T-helper 17 cell (primary cell): ENCODE measurements around the gene EPHA3. TPM values are rescaled to one million over a fixed set of nuclear protein-coding genes. Genes with fewer than 3 reads are reported as not detected.

Experiments
- ATAC-seq: fragments of 150-1000 bp; cut with Tn5 transposase; 2 replicates; pipeline ENCODE4 v1.10.0; 2021; ENCODE audit warnings: mild to moderate bottlenecking, moderate library complexity
- DNase-seq, 3 donors: peaks; one replicate each; pipeline versions ENCODE4 v3.0.0 to v3.0.0-alpha.2; 2020 to 2021
- H3K9me3 ChIP-seq: one replicate; pipeline ENCODE4 v1.7.0; 2013; ENCODE audit warnings: low read length, mild to moderate bottlenecking; ENCODE audit not compliant: control insufficient read depth, poor library complexity, severe bottlenecking
- H3K27ac Mint-ChIP-seq: one replicate; pipeline ENCODE4 v1.8.0; 2022; ENCODE audit warnings: mild to moderate bottlenecking, moderate library complexity, mixed read lengths
- H3K27me3 Mint-ChIP-seq: one replicate; pipeline ENCODE4 v1.8.0; 2022; ENCODE audit warnings: mixed read lengths
- H3K36me3 Mint-ChIP-seq: one replicate; pipeline ENCODE4 v1.8.0; 2022; ENCODE audit warnings: low read depth, mixed read lengths
- H3K4me1 Mint-ChIP-seq: one replicate; pipeline ENCODE4 v1.8.0; 2022; ENCODE audit warnings: mild to moderate bottlenecking, mixed read lengths
- H3K4me3 Mint-ChIP-seq: one replicate; pipeline ENCODE4 v1.8.0; 2022; ENCODE audit warnings: mild to moderate bottlenecking, moderate library complexity, mixed read lengths
- total RNA-seq, 4 donors: library from RNA in 2 of 4; stranded (reverse) in 2 of 4; gene quantifications; one replicate each; pipeline ENCODE4 v1.2.3 and lab custom pipeline; 2022 to 2026

Gene EPHA3
- not detected for total RNA-seq
- 0.08 to 0.12 reads per million in 2 donors for total RNA-seq (lab: John Stamatoyannopoulos, UW)

- no peaks in the 10 kb centered on the region for H3K9me3 ChIP-seq
Observed at GRCh38 chr3:89107461-89108290, at the start of gene EPHA3. TSS of gene EPHA3 (plus strand) at chr3:89107621. CDS start at chr3:89107749, 128 bp downstream.

GRCh38 chr3:89058371-89058770 is 49.0 kb upstream of the EPHA3 start:
- Mint-ChIP-seq H3K4me3 (no peak overlapping the region), H3K27ac (no peak overlapping the region), H3K4me1 (no peaks in the 10 kb centered on the region), H3K27me3 (no peaks in the 10 kb centered on the region), H3K36me3 (no peaks in the 10 kb centered on the region)
- DNase-seq (no peak), ATAC-seq (no peak)
- H3K9me3 ChIP-seq, result no peaks in the 10 kb centered on the region

More at GRCh38 chr3:89107461-89108290, at the start of gene EPHA3:
- peak; percentile 94 for ATAC-seq
- peak within 1 kb of the TSS; percentile 83 for H3K4me3 Mint-ChIP-seq
- no peaks in the 10 kb centered on the region for H3K36me3 Mint-ChIP-seq
- peaks cover 12% of the 10 kb centered on the region for H3K27me3 Mint-ChIP-seq
- peaks cover 14% of the 10 kb centered on the region for H3K4me1 Mint-ChIP-seq
- peak in 1 of 3 donors; percentile 29 for DNase-seq
- H3K27ac Mint-ChIP-seq, result peak within 1 kb of the TSS; percentile 22

DNA sequence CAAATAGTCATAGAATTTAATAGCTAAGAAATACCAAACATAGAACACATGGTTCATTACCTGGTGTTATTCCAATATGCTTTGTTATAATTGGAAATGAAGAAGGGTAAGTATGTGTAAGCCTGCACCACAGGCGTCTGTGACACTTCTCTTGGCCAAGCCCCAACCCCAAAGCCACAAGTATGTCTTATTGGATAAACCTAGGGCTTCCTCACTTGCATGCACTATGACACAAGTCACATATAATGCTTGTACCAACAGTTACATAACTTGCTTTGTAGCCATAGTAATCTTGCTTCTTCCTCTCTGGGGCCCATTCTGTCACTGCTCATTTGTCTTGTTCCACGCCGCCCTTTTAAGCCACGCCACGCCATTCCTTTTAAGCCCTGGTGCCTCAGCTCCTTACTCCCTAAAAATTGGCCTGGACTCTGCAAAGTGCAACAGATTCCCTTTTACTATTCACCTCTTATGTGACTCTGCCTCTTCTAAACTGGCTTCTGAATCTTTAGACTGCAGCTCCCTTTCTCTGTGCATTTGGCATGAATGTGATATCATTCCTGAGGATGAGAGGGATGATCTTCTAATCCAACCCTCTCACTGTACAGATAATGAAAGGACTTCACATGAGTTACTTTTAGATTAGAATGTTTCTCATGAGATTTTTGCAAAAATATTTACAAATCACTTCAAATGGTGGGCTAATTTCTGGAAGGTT is 48.1 kb upstream of the EPHA3 start:
- no peaks in the 10 kb centered on the region for H3K9me3 ChIP-seq
- ATAC-seq, result no peak
- no peaks in the 10 kb centered on the region for H3K36me3 Mint-ChIP-seq
- H3K27me3 Mint-ChIP-seq, result no peaks in the 10 kb centered on the region
- H3K4me1 Mint-ChIP-seq, result no peaks in the 10 kb centered on the region
- no peak overlapping the region for H3K27ac Mint-ChIP-seq
- H3K4me3 Mint-ChIP-seq, result no peak overlapping the region
- no peak for DNase-seq

- no peak overlapping the region for H3K4me3 Mint-ChIP-seq
- no peak for ATAC-seq
Observed at GRCh38 chr3:89061259-89061658, 46.2 kb upstream of the EPHA3 start.

GRCh38 chr3:89067736-89068135 is 39.7 kb upstream of the EPHA3 start:
- Mint-ChIP-seq H3K4me3 (no peak overlapping the region), H3K27me3 (no peaks in the 10 kb centered on the region)

More at GRCh38 chr3:89061259-89061658, 46.2 kb upstream of the EPHA3 start:
- no peaks in the 10 kb centered on the region for H3K27me3 Mint-ChIP-seq
- H3K4me1 Mint-ChIP-seq, result no peaks in the 10 kb centered on the region
- no peak for DNase-seq
- no peak overlapping the region for H3K27ac Mint-ChIP-seq
- no peaks in the 10 kb centered on the region for H3K36me3 Mint-ChIP-seq
- H3K9me3 ChIP-seq, result no peaks in the 10 kb centered on the region

GRCh38 chr3:89072642-89073041 is 34.8 kb upstream of the EPHA3 start:
- H3K27ac Mint-ChIP-seq, result no peak overlapping the region
- no peak overlapping the region for H3K4me3 Mint-ChIP-seq

More at GRCh38 chr3:89067736-89068135, 39.7 kb upstream of the EPHA3 start:
- Mint-ChIP-seq H3K4me1 (no peaks in the 10 kb centered on the region), H3K36me3 (peaks cover 2% of the 10 kb centered on the region), H3K27ac (no peak overlapping the region)
- H3K9me3 ChIP-seq, result no peaks in the 10 kb centered on the region
- ATAC-seq (no peak), DNase-seq (no peak)

DNA sequence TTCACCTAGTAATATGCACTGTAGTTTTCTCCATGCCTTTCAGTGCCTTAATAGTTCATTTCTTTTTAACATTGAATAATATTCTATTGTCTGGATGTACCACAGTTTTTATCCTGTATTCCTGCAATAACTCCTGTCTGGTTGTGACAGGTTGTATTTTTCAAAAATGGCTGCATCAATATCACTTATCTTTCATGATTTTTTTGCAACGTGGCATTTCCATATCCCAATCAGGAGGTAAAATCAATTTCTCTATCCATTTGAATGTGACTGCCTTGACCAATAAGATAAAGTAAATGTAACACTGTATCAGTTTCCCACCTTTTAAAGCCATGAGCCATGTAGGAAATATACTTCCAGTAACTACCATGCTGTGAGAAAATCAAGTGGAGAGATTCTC is 27.5 kb upstream of the EPHA3 start:
- Mint-ChIP-seq H3K36me3 (no peaks in the 10 kb centered on the region), H3K4me1 (no peaks in the 10 kb centered on the region), H3K27me3 (no peaks in the 10 kb centered on the region), H3K27ac (no peak overlapping the region), H3K4me3 (no peak overlapping the region)
- no peak for DNase-seq
- ATAC-seq, result no peak
- H3K9me3 ChIP-seq, result no peaks in the 10 kb centered on the region

More at GRCh38 chr3:89072642-89073041, 34.8 kb upstream of the EPHA3 start:
- H3K27me3 Mint-ChIP-seq, result no peaks in the 10 kb centered on the region
- no peaks in the 10 kb centered on the region for H3K4me1 Mint-ChIP-seq
- ATAC-seq (no peak), DNase-seq (no peak)
- peaks cover 2% of the 10 kb centered on the region for H3K36me3 Mint-ChIP-seq
- H3K9me3 ChIP-seq, result no peaks in the 10 kb centered on the region

DNA sequence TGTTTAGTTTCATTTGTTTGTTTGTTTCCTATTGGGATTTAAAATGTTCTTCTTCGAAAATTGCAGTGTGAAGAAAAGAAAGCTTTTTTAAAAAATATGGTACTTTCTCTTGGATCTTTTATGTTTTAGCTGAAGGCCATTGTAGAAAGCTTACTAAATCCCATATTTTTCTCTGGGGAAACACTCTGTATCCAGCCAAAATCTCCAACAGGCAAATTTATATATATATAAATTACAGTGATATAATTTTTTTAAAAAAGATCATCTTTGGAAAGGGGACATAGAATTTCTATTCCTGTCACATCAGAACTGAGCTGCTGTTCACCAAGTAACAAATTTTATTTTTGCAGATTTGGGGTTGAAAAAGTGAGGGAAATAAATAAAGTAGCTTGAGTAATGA is 19.6 kb upstream of the EPHA3 start:
- Mint-ChIP-seq H3K4me1 (no peaks in the 10 kb centered on the region), H3K27me3 (peaks cover 4% of the 10 kb centered on the region), H3K4me3 (no peak overlapping the region), H3K36me3 (no peaks in the 10 kb centered on the region), H3K27ac (no peak overlapping the region)
- no peaks in the 10 kb centered on the region for H3K9me3 ChIP-seq
- DNase-seq, result no peak
- no peak for ATAC-seq

DNA sequence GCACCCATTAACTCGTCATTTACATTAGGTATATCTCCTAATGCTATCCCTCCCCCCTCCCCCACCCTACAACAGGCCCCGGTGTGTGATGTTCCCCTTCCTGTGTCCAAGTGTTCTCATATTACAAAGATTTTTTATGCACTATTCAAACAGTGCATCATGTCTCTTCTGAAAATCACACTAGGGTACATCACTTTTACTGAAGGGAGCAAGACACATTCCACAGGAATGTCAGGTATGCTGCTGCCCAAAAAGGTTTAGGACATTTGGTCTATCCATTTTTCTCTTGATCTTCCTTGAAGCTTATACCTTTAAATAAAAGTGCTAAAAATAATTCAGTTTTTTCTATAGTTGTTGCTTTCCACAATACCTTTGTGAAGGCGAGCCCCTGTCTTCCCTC is 9.2 kb upstream of the EPHA3 start:
- DNase-seq, result no peak
- no peaks in the 10 kb centered on the region for H3K36me3 Mint-ChIP-seq
- H3K4me1 Mint-ChIP-seq, result no peaks in the 10 kb centered on the region
- H3K9me3 ChIP-seq, result no peaks in the 10 kb centered on the region
- no peak for ATAC-seq
- no peak overlapping the region for H3K27ac Mint-ChIP-seq
- H3K4me3 Mint-ChIP-seq, result no peak overlapping the region
- H3K27me3 Mint-ChIP-seq, result no peaks in the 10 kb centered on the region

GRCh38 chr3:89098964-89099585 is 8.3 kb upstream of the EPHA3 start:
- Mint-ChIP-seq H3K27me3 (no peaks in the 10 kb centered on the region), H3K4me3 (no peak overlapping the region), H3K27ac (no peak overlapping the region), H3K36me3 (no peaks in the 10 kb centered on the region), H3K4me1 (no peaks in the 10 kb centered on the region)
- DNase-seq, result peak in 1 of 3 donors; percentile 6
- ATAC-seq, result peak; percentile 85
- H3K9me3 ChIP-seq, result no peaks in the 10 kb centered on the region

DNA sequence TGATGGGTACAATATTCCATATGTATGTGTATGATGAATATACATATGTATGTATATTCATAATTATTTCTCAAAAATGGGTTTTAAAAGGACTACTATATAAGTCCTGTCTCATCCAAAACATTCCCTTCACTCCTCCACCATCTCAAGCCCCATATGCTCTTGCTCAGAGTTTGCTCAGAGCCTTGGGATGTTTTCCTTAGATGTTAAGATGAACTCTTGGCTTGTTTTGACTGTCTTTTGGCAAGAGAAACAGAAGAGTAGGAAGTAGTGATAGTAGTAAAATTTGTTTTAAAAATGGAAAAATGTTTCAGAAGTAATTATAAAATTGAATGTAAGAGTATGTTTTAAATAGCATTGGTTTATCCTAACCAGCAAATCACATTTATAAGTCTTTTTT is 6.2 kb upstream of the EPHA3 start:
- H3K4me3 Mint-ChIP-seq, result no peak overlapping the region
- no peaks in the 10 kb centered on the region for H3K27me3 Mint-ChIP-seq
- H3K27ac Mint-ChIP-seq, result no peak overlapping the region
- no peaks in the 10 kb centered on the region for H3K9me3 ChIP-seq
- DNase-seq (no peak), ATAC-seq (no peak)
- H3K4me1 Mint-ChIP-seq, result no peaks in the 10 kb centered on the region
- no peaks in the 10 kb centered on the region for H3K36me3 Mint-ChIP-seq

- H3K36me3 Mint-ChIP-seq, result no peaks in the 10 kb centered on the region
Observed at GRCh38 chr3:89101921-89102320, 5.5 kb upstream of the EPHA3 start.

GRCh38 chr3:89104499-89104898 is 2.9 kb upstream of the EPHA3 start:
- ATAC-seq (no peak), DNase-seq (no peak)
- H3K9me3 ChIP-seq, result no peaks in the 10 kb centered on the region

More at GRCh38 chr3:89101921-89102320, 5.5 kb upstream of the EPHA3 start:
- Mint-ChIP-seq H3K27ac (no peak overlapping the region), H3K4me1 (peaks cover 1% of the 10 kb centered on the region), H3K4me3 (no peak overlapping the region), H3K27me3 (no peaks in the 10 kb centered on the region)
- no peaks in the 10 kb centered on the region for H3K9me3 ChIP-seq
- ATAC-seq (no peak), DNase-seq (no peak)

More at GRCh38 chr3:89104499-89104898, 2.9 kb upstream of the EPHA3 start:
- no peaks in the 10 kb centered on the region for H3K36me3 Mint-ChIP-seq
- no peak overlapping the region for H3K27ac Mint-ChIP-seq
- H3K4me1 Mint-ChIP-seq, result peaks cover 14% of the 10 kb centered on the region
- peaks cover 12% of the 10 kb centered on the region for H3K27me3 Mint-ChIP-seq
- no peak overlapping the region for H3K4me3 Mint-ChIP-seq
